Right cardiac atrium (tissue), 5 donors: ENCODE results near the gene NCAPD2. TPM values are rescaled to one million over a fixed set of nuclear protein-coding genes. Genes with fewer than 3 reads are reported as not detected.

Source experiments
- ATAC-seq, 2 donors: fragments of 200-7000 bp; cut with Tn5 transposase; one replicate each; pipeline versions ENCODE4 v1.8.0 to v1.9.1; 2020; ENCODE audit warnings: moderate library complexity in 2 of 2, mild to moderate bottlenecking in 1 of 2
- DNase-seq, 3 donors: peaks; one replicate each; pipeline ENCODE4 v3.0.0-alpha.2; 2020
- H3K27ac ChIP-seq: one replicate; pipeline ENCODE4 v1.5.1; 2013; ENCODE audit warnings: mild to moderate bottlenecking, low read length, control low read depth, moderate library complexity
- H3K27me3 ChIP-seq: one replicate; pipeline ENCODE4 v1.6.1; 2013; ENCODE audit not compliant: control insufficient read depth, insufficient read depth
- H3K4me1 ChIP-seq: one replicate; pipeline ENCODE4 v1.6.1; 2013; ENCODE audit warnings: low read length; ENCODE audit not compliant: control insufficient read depth, insufficient read depth
- H3K4me3 ChIP-seq: one replicate; pipeline ENCODE4 v1.5.1; 2013; ENCODE audit warnings: low read length, control low read depth
- H3K9me3 ChIP-seq: one replicate; pipeline ENCODE4 v1.6.1; 2013; ENCODE audit warnings: low read length; ENCODE audit not compliant: control insufficient read depth
- WGBS: extraction: QIAGEN DNeasy Blood & Tissue Kit; methylation state at CpG from one replicate; pipeline ENCODE4 v1.1.7; 2013; 5-methylcytosine and 5-hydroxymethylcytosine counted together
- intact Hi-C, 4 donors: fragments of 100-400 bp; cut with DNase I; formaldehyde crosslinking; loops; one replicate each; pipeline versions ENCODE4 v1.11.0 to v1.14.0; 2022 to 2023
- polyA plus RNA-seq: library from polyadenylated mRNA; stranded (reverse); fragments of 200-250 nt; gene quantifications from one replicate; pipeline ENCODE4 v1.2.3, GENCODE V29; 2013
- total RNA-seq, 4 donors: library from RNA; stranded (reverse); fragmentation: NEBNext Ultra II Directional; extraction: Animal tissue kit (Norgen Biotek cat#: 25700); gene quantifications; one replicate each; pipeline ENCODE4 v1.2.1, GENCODE V29; 2021
- donor health status: healthy with polysubstance abuse.
- donor health status: DM: no; HTN: yes; CAD: no.
- donor health status: DM: no; HTN: no; CAD: no.
- donor health status: DM: no; HTN: yes; CAD: no; lungs with severe emphysema.
- donor health status: DM: yes; HTN: yes; CAD: no.

NCAPD2 gene
- total and polyA plus RNA-seq, 5 donors, result 5.7 to 16.8 (median 14.4) TPM

GRCh38 chr12:6500466-6500865 is 6.6 kb downstream of the NCAPD2 start:
- no peak for ATAC-seq
- Histone ChIP-seq H3K4me3 (no peak overlapping the region), H3K9me3 (no peaks in the 10 kb centered on the region), H3K27ac (no peak overlapping the region), H3K4me1 (no peaks in the 10 kb centered on the region), H3K27me3 (no peaks in the 10 kb centered on the region)
- 89% methylated on average over 2 of the region's 2 CpGs for WGBS
- no peak for DNase-seq
- intact Hi-C loops, result no loop called here

DNA sequence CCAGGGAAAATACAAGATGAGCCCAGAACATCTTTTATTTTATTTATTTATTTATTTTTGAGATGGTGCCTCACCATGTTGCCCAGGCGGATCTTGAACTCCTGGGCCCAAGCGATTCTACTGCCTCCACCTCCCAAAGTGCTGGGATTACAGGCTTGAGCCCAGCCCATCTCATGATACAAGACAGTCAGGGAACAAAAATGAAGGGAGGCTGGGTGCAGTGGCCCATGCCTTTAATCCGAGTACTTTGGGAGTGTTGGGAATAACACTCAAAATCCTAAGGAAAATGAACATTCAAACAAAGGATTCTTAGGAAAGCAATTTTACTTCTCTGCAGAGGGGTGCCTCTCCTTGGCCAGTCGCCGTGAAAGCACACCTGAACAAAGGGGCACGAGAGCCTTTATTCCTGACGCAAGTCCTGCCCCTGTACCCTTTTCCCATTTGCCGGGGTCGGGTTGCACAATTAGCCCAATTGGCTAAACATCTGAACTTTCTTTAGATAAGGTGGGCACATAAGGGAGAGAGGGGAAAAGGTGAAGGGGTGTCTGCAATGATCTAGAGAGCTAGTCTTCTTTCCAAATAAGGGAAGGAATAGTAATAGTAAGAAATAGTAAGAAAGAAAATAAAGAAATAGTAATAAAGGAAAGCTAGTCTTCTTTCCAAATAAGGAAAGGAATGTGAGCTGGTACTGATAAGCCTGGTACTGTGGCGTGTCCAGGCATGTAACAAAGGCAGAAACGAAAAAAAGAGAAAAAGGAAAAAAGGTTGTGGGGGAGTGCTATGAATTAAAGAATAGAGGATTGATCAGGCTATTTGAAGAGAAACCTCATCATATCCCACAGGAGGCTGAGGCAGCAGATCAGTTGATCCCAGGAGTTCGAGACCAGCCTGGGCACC is 13.4 kb downstream of the NCAPD2 start:
- Histone ChIP-seq H3K9me3 (no peaks in the 10 kb centered on the region), H3K27ac (no peak overlapping the region), H3K27me3 (no peaks in the 10 kb centered on the region), H3K4me3 (no peak overlapping the region), H3K4me1 (no peaks in the 10 kb centered on the region)
- DNase-seq (no peak), ATAC-seq (no peak)
- intact Hi-C loops, result no loop called here
- WGBS, result 70% methylated on average over 12 of the region's 12 CpGs

GRCh38 chr12:6508087-6508486 is 14.2 kb downstream of the NCAPD2 start:
- Histone ChIP-seq H3K4me3 (no peak overlapping the region), H3K27ac (no peak overlapping the region), H3K9me3 (no peaks in the 10 kb centered on the region), H3K27me3 (no peaks in the 10 kb centered on the region), H3K4me1 (no peaks in the 10 kb centered on the region)
- intact Hi-C loops, result no loop called here
- WGBS, result 89% methylated on average over 7 of the region's 7 CpGs
- ATAC-seq (no peak), DNase-seq (no peak)

DNA sequence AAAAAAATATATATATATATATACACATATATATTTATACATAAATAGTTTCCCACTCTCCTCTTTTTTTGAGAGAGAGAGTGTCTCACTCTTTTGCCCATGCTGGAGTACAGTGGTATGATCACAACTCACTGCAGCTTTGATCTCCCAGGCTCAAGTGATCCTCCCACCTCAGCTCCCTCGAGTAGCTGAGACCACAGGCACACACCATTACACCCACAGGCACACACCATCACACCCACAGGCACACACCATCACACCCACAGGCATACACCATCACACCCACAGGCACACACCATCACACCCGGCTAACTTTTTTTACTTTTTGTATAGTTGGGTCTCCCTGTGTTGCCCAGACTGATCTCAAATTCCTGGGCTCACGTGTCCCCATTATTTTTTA is 26.3 kb downstream of the NCAPD2 start:
- ATAC-seq, result no peak
- no peaks in the 10 kb centered on the region for H3K27me3 ChIP-seq
- 87% methylated on average over 3 of the region's 3 CpGs for WGBS
- no peaks in the 10 kb centered on the region for H3K9me3 ChIP-seq
- no peak overlapping the region for H3K4me3 ChIP-seq
- DNase-seq, result no peak
- no peak overlapping the region for H3K27ac ChIP-seq
- no peaks in the 10 kb centered on the region for H3K4me1 ChIP-seq
- intact Hi-C loops, result no loop called here

DNA sequence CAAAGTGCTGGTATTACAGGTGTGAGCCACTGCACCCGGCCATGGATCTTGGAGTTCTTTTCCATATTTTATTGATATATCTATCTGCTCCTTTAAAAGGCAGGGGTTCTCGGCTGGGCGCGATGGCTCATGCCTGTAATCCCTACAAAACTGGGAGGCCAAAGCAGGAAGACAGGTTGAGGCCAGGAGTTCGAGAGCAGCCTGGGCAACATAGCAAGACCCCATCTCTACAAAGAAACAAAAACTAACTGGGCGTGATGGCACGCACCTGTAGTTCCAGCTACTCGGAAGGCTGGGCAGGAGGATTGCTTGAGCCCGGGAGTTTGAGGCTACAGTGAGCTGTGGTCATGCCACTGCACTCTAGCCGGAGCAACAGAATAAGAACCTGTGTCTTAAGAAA is 28.3 kb downstream of the NCAPD2 start:
- DNase-seq, result no peak
- no peaks in the 10 kb centered on the region for H3K27me3 ChIP-seq
- WGBS, result 87% methylated on average over 10 of the region's 10 CpGs
- H3K27ac ChIP-seq, result no peak overlapping the region
- H3K9me3 ChIP-seq, result no peaks in the 10 kb centered on the region
- no peaks in the 10 kb centered on the region for H3K4me1 ChIP-seq
- no peak overlapping the region for H3K4me3 ChIP-seq
- ATAC-seq, result no peak
- intact Hi-C loops, result no loop called here

GRCh38 chr12:6523708-6524107 is 29.8 kb downstream of the NCAPD2 start:
- no peak for ATAC-seq

DNA sequence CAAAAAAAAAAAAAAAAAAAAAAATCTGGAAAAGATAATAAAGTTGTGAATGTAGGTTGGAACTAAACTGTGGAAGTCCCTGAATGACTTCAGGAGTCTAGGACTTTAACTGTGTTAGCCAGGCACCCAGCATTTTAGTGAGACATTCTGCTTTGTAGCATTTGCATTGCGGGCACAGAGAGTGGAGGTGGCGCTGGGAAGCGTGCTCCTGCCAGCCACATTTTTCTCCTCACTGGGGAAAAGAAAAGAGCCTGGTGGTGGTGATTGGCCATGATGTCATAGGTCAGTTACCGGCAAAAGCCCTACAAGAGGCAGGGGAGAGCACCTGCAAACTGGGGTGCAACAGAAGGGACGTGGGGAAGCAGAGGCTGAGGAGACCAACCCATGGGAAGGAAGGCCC is 30.7 kb downstream of the NCAPD2 start:
- Histone ChIP-seq H3K9me3 (no peaks in the 10 kb centered on the region), H3K27ac (no peak overlapping the region), H3K4me1 (no peaks in the 10 kb centered on the region), H3K27me3 (no peaks in the 10 kb centered on the region), H3K4me3 (no peak overlapping the region)
- no peak for DNase-seq
- ATAC-seq, result no peak
- 96% methylated on average over 5 of the region's 5 CpGs for WGBS
- intact Hi-C loops, result no loop called here

More at GRCh38 chr12:6523708-6524107, 29.8 kb downstream of the NCAPD2 start:
- Histone ChIP-seq H3K9me3 (no peaks in the 10 kb centered on the region), H3K4me1 (no peaks in the 10 kb centered on the region), H3K27me3 (no peaks in the 10 kb centered on the region), H3K4me3 (no peak overlapping the region), H3K27ac (no peak overlapping the region)
- WGBS, result 87% methylated on average over 3 of the region's 3 CpGs
- intact Hi-C loops, result no loop called here
- no peak for DNase-seq

- H3K27ac ChIP-seq, result no peak overlapping the region
- 91% methylated on average over 7 of the region's 7 CpGs for WGBS
- H3K4me1 ChIP-seq, result no peaks in the 10 kb centered on the region
- DNase-seq, result no peak
- ATAC-seq, result no peak
- intact Hi-C loops, result no loop called here
- no peaks in the 10 kb centered on the region for H3K27me3 ChIP-seq
- H3K4me3 ChIP-seq, result no peak overlapping the region
- no peaks in the 10 kb centered on the region for H3K9me3 ChIP-seq
These were observed 32.3 kb downstream of the NCAPD2 start for GRCh38 chr12:6526201-6526600.

GRCh38 chr12:6526766-6527525 is 33.0 kb downstream of the NCAPD2 start:
- H3K4me3 ChIP-seq, result no peak overlapping the region
- no peaks in the 10 kb centered on the region for H3K9me3 ChIP-seq
- 91% methylated on average over 19 of the region's 19 CpGs for WGBS
- no peaks in the 10 kb centered on the region for H3K4me1 ChIP-seq
- no peak overlapping the region for H3K27ac ChIP-seq
- no peak for ATAC-seq
- H3K27me3 ChIP-seq, result no peaks in the 10 kb centered on the region
- DNase-seq, result no peak
- intact Hi-C loops, result no loop called here

DNA sequence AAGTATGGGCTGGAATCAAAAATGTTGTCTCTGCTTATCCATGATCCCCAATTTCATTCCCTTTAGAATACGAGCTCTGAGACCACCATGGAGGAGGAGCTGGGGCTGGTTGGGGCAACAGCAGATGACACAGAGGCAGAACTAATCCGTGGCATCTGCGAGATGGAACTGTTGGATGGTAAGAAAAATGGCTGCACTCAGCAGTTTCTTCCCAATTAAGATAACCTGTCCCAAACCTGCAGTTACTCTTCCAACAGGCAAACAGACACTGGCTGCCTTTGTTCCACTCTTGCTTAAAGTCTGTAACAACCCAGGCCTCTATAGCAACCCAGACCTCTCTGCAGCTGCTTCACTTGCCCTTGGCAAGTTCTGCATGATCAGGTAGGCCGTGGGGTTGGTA is 33.8 kb downstream of the NCAPD2 start:
- intact Hi-C loops, result no loop called here
- no peak overlapping the region for H3K27ac ChIP-seq
- WGBS, result 91% methylated on average over 4 of the region's 4 CpGs
- no peaks in the 10 kb centered on the region for H3K27me3 ChIP-seq
- ATAC-seq (no peak), DNase-seq (no peak)
- H3K4me1 ChIP-seq, result peaks cover 3% of the 10 kb centered on the region
- H3K4me3 ChIP-seq, result no peak overlapping the region
- H3K9me3 ChIP-seq, result no peaks in the 10 kb centered on the region

GRCh38 chr12:6528539-6529235 is 34.8 kb downstream of the NCAPD2 start:
- Histone ChIP-seq H3K4me1 (peaks cover 3% of the 10 kb centered on the region), H3K27ac (no peak overlapping the region), H3K4me3 (no peak overlapping the region), H3K9me3 (no peaks in the 10 kb centered on the region), H3K27me3 (no peaks in the 10 kb centered on the region)
- DNase-seq, result peak in 1 of 3 donors; percentile 37
- WGBS, result 80% methylated on average over 17 of the region's 17 CpGs
- intact Hi-C loops, result no loop called here
- ATAC-seq, result no peak
